ENCODE results near the gene WDR88. TPM values are rescaled to one million over a fixed set of nuclear protein-coding genes. Genes with fewer than 3 reads are reported as not detected.

The WDR88 gene
- total RNA-seq, 1 donor from 2014 or later: not detected

- H3K4me3 ChIP-seq: no peak overlapping the region
- intact Hi-C loops (cut with DNase I): no loop called here
- TF ChIP-seq, protein P1, sequence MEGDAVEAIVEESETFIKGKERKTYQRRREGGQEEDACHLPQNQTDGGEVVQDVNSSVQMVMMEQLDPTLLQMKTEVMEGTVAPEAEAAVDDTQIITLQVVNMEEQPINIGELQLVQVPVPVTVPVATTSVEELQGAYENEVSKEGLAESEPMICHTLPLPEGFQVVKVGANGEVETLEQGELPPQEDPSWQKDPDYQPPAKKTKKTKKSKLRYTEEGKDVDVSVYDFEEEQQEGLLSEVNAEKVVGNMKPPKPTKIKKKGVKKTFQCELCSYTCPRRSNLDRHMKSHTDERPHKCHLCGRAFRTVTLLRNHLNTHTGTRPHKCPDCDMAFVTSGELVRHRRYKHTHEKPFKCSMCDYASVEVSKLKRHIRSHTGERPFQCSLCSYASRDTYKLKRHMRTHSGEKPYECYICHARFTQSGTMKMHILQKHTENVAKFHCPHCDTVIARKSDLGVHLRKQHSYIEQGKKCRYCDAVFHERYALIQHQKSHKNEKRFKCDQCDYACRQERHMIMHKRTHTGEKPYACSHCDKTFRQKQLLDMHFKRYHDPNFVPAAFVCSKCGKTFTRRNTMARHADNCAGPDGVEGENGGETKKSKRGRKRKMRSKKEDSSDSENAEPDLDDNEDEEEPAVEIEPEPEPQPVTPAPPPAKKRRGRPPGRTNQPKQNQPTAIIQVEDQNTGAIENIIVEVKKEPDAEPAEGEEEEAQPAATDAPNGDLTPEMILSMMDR (IDR thresholded peaks at IDR 0.05): no peak
- H3K27me3 ChIP-seq: no peaks in the 10 kb centered on the region
- H3K36me3 ChIP-seq: peaks cover 18 to 46% of the 10 kb centered on the region in 2 donors
- no peak for DNase-seq (ENCODE audit: low spot score in 2 of 2)
- H3K9me3 ChIP-seq: no peaks in the 10 kb centered on the region
- H3K27ac ChIP-seq: no peak overlapping the region
- no peaks in the 10 kb centered on the region for H3K4me1 ChIP-seq
Measured at GRCh38 chr19:33205531-33206260, 73.8 kb downstream of the WDR88 start.

GRCh38 chr19:33206261-33207039, 74.5 kb downstream of the WDR88 start:
- TF ChIP-seq, protein P1 (IDR thresholded peaks at IDR 0.05): no peak
- intact Hi-C loops (cut with DNase I): no loop called here
- H3K4me1 ChIP-seq: no peaks in the 10 kb centered on the region
- no peaks in the 10 kb centered on the region for H3K9me3 ChIP-seq
- DNase-seq (ENCODE audit: low spot score in 2 of 2): no peak
- peaks cover 18 to 46% of the 10 kb centered on the region in 2 donors for H3K36me3 ChIP-seq
- no peak overlapping the region for H3K4me3 ChIP-seq
- H3K27me3 ChIP-seq: no peaks in the 10 kb centered on the region
- no peak overlapping the region for H3K27ac ChIP-seq

- intact Hi-C loops (cut with DNase I): no loop called here
- no peaks in the 10 kb centered on the region for H3K27me3 ChIP-seq
- TF ChIP-seq, protein P1 (IDR thresholded peaks at IDR 0.05): no peak
- H3K4me1 ChIP-seq: no peaks in the 10 kb centered on the region
- no peak for DNase-seq (ENCODE audit: low spot score in 2 of 2)
- H3K27ac ChIP-seq: no peak overlapping the region
- no peak overlapping the region for H3K4me3 ChIP-seq
- H3K36me3 ChIP-seq: peaks cover 18 to 46% of the 10 kb centered on the region in 2 donors
- no peaks in the 10 kb centered on the region for H3K9me3 ChIP-seq
Measured at GRCh38 chr19:33207040-33207620, 75.2 kb downstream of the WDR88 start.

- H3K36me3 ChIP-seq: peaks cover 18 to 40% of the 10 kb centered on the region in 2 donors
- TF ChIP-seq, protein P1 (IDR thresholded peaks at IDR 0.05): no peak
- no peak overlapping the region for H3K27ac ChIP-seq
- no peaks in the 10 kb centered on the region for H3K4me1 ChIP-seq
- no peak for DNase-seq (ENCODE audit: low spot score in 2 of 2)
- intact Hi-C loops (cut with DNase I): no loop called here
- no peak overlapping the region for H3K4me3 ChIP-seq
- H3K9me3 ChIP-seq: no peaks in the 10 kb centered on the region
- H3K27me3 ChIP-seq: no peaks in the 10 kb centered on the region
Measured at GRCh38 chr19:33207903-33208302, 76.0 kb downstream of the WDR88 start.

- no peak overlapping the region for H3K4me3 ChIP-seq
- TF ChIP-seq, protein P1 (IDR thresholded peaks at IDR 0.05): no peak
- H3K9me3 ChIP-seq: no peaks in the 10 kb centered on the region
- DNase-seq (ENCODE audit: low spot score in 2 of 2): no peak
- intact Hi-C loops (cut with DNase I): no loop called here
- H3K27me3 ChIP-seq: no peaks in the 10 kb centered on the region
- no peaks in the 10 kb centered on the region for H3K4me1 ChIP-seq
- H3K27ac ChIP-seq: no peak overlapping the region
- H3K36me3 ChIP-seq: peaks cover 18 to 38% of the 10 kb centered on the region in 2 donors
Measured at GRCh38 chr19:33208371-33208895, 76.5 kb downstream of the WDR88 start.
